Measurements from ENCODE around the gene ZNF888.
A peak's percentile ranks its signal among the peaks of the same experiment; 100 is the strongest.
"Not testable (repeated sequence)": the region's sequence is repeated elsewhere in the genome, so short reads cannot be mapped to it uniquely, and the experiment has no call there.

The ZNF888 gene

DNA sequence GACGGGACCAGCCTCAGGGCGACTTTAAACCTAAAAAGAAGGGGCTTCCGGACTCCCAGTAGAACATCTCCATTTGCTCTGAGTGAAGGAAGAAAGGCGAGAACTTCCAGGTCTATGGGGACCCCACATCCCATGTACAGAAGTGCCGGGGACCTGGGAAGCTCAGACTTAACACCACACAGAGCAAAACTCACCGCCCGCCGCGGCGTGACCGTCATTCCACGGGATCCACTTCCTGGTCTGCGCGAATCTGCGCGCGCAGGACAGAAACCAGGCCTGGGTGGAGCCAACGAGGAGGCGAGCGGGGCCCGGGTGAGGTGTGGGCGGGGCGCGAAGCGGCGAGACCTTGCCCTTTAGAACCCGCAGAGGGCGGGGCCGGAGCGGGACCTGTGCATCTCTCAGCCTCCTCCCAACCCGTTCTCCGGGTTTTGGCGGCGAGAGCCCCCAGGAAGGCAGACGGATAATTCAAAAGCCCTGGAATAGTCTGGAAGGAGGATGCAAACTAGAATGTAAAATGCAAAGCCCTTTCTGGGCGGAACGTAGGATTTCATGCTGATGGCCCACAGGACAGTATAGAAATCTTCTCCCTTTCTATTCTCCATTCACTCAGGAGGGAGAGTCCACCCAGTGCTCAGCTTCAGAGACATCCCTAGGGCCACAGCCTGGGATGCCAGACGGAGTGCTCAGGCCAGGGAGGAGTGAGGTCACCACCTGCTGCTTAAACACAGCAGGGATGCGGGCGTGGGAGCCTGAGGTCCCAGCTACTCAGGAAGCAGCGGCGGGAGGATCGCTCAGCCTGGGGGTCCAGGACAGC lies 65.6 kb downstream of the ZNF888 start, which contains the start of gene ZNF468:
ZNF468 (minus strand) TSS at position 242 of the 814 bp plus-strand sequence. CDS start 3,347 bp downstream, outside the sequence.
- not testable (repeated sequence) for H3K27me3 Mint-ChIP-seq
- peak within 1 kb of the TSS; percentile 93 for H3K27ac Mint-ChIP-seq
- H3K36me3 Mint-ChIP-seq (ENCODE audit: low read depth), result peaks cover 40% of the 10 kb centered on the region
- H3K4me1 Mint-ChIP-seq (ENCODE audit: low read depth), result peaks cover 28% of the 10 kb centered on the region
- peak within 1 kb of the TSS; percentile 97 for H3K4me3 Mint-ChIP-seq
- H3K9me3 Mint-ChIP-seq, result peaks cover 14% of the 10 kb centered on the region

GRCh38 chr19:52856540-52857377 lies 66.5 kb downstream of the ZNF888 start:
- not testable (repeated sequence) for H3K27me3 Mint-ChIP-seq
- H3K27ac Mint-ChIP-seq, result peak overlapping the region; percentile 93
- H3K36me3 Mint-ChIP-seq (ENCODE audit: low read depth), result peaks cover 43% of the 10 kb centered on the region
- H3K9me3 Mint-ChIP-seq, result peaks cover 10% of the 10 kb centered on the region
- H3K4me1 Mint-ChIP-seq (ENCODE audit: low read depth), result peaks cover 28% of the 10 kb centered on the region
- H3K4me3 Mint-ChIP-seq, result peak overlapping the region; percentile 97

All from stimulated activated naive CD8-positive, alpha-beta T cell treated with anti-CD3 and anti-CD28 coated beads, Interleukin-15, Interleukin-2, amounts not matched to agents 100 ng/mL and 50 ng/mL, for 24 hours (primary cell).